GM18951 (cell line): Measurements from ENCODE around the gene NUP43.
A peak's percentile ranks its signal among the peaks of the same experiment; 100 is the strongest.

Experiments used
- POLR2A ChIP-seq: IDR thresholded peaks from 4 replicates; pipeline ENCODE4 v1.6.1; 2011; ENCODE audit warnings: mild to moderate bottlenecking; ENCODE audit not compliant: insufficient read length, insufficient read depth; ENCODE audit errors: extremely low read depth
- in situ Hi-C: fragments of 300-500 bp; cut with MboI; formaldehyde crosslinking; loops from one replicate; pipeline ENCODE4 v1.12.0; 2022; ENCODE audit warnings: low sequenced_read_pairs, mixed read lengths, inconsistent platforms; ENCODE audit not compliant: unreplicated experiment

The NUP43 gene, protein sequence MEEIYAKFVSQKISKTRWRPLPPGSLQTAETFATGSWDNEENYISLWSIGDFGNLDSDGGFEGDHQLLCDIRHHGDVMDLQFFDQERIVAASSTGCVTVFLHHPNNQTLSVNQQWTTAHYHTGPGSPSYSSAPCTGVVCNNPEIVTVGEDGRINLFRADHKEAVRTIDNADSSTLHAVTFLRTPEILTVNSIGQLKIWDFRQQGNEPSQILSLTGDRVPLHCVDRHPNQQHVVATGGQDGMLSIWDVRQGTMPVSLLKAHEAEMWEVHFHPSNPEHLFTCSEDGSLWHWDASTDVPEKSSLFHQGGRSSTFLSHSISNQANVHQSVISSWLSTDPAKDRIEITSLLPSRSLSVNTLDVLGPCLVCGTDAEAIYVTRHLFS

DNA sequence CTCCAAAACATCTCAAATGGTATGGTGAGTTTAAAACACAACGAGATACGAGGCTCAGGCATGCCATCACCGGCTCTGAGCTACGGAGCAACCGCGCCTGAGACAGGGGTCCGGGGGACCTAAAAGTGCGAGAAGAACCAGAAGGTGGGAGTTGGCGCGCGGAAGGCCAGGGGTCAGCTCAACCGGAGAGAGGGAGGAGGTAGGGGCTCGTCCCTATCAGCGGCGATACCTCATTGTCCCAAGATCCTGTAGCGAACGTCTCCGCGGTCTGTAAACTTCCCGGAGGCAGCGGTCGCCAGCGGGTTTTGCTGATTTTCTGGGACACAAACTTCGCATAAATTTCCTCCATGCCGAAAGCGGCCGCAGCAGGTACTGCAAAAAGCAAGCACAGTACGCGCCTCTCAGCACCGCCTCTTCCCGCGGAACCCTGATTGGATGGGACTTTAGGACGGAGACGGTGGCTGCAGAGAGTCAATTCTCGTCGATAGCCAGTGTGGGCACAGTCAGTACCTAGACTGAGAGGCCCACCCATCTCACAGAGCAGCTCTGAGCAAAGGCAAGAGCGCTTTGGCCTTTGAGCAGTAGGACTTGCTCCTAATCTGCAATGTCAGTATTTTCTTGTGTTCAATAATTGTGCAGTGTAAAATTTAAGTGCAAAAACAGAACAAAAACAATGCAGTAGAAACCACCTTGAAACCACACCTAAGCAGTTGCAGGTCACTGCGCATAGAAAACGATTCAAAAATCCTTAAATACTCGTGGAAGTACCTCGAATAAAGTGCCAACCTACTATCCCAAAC, at the start of gene NUP43:
Gene NUP43 (minus strand): TSS at position 383 of the 800 bp plus-strand sequence. CDS start 34 bp downstream, at position 349.
- in situ Hi-C loops, result no loop called here
- peak; percentile 75 for TF ChIP-seq POLR2A

DNA sequence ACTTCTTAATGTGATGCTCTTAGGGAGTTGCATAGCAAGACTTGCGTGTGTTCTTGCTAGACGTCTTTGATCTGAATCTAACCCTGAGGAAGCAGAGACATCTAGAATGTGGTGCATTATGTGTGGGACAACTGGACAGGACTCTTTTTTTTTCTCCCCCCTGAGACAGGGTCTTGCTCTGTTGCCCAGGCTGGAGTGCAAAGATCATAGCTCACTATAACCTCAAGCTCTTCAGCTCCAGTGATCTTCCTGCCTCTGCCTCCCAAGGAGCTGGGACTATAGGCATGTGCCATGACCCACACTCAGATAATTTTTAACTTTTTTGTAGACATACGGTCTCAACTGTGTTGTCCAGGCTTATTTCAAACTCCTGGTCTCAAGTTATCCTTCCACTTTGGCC, 37.2 kb upstream of the NUP43 start:
- in situ Hi-C loops, result no loop called here
- TF ChIP-seq POLR2A, result no peak

DNA sequence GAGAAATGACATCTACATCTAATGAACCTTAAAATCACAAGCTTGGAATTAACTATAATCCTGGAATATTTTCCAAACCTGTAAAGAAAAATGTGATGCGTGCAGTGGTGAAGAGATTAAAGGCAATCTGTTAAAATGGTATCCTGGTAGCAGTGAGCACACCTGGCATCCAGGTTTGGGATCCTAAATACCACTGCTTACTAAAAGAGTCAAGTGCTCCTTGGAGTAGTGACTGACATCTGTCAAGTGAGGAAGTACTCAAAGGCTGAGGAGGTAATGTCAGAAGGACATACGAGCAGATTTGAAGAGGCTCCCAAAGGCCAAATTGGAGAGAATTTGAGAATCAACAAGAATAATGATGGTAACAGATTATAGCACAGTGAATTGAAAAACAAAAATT, 36.0 kb upstream of the NUP43 start:
- in situ Hi-C loops, result no loop called here
- no peak for TF ChIP-seq POLR2A

DNA sequence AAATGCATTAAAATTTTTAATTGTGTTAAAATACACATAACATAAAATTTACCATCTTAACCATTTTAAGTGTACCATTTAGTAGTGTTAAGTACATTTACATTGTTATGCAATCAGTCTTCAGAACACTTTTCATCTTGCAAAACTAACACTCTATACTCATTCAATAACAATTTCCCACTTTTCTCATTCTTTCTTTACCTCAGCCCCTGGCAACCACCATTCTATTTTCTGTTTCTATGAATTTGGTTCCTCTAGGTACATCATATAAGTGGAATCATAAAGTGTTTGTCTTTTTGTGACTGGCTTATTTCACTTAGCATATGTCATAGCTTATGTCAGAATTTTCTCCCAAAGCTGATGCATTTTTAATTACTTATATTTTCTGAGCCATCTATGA, 35.4 kb upstream of the NUP43 start:
- no peak for TF ChIP-seq POLR2A
- in situ Hi-C loops, result no loop called here

DNA sequence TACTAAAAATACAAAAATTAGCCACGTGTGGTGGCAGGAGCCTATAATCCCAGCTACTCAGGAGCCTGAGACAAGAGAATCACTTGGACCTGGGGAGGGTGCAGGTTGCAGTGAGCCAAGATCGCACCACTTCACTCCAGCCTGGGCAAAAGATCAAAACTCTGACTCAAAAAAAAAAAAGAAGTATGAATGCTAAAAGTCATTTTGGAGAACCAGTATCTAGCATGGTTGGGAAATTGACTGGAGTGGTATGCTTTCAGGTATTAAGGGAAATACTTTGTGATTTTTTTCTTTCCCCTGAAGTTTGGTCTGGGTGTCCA, 33.3 kb upstream of the NUP43 start:
- TF ChIP-seq POLR2A, result no peak
- in situ Hi-C loops, result no loop called here

DNA sequence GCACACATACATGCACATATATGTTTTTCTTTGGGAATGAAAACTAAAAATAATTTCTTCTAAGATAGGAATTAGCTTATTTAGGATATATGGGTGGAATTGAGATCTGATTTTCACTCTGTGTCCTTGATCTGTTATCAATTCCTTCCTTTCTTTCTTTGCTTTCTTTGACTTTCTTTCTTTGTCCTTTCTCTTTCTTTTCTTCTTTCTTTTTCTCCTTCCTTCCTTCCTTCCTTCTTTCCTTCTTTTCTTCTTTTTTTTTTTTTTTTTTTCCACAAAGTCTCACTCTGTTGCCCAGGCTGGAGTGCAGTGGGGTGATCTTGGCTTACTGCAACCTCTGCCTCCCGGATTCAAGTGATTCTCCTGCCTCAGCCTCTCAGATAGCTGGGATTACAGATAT, 31.3 kb upstream of the NUP43 start:
- no peak for TF ChIP-seq POLR2A
- in situ Hi-C loops, result no loop called here

DNA sequence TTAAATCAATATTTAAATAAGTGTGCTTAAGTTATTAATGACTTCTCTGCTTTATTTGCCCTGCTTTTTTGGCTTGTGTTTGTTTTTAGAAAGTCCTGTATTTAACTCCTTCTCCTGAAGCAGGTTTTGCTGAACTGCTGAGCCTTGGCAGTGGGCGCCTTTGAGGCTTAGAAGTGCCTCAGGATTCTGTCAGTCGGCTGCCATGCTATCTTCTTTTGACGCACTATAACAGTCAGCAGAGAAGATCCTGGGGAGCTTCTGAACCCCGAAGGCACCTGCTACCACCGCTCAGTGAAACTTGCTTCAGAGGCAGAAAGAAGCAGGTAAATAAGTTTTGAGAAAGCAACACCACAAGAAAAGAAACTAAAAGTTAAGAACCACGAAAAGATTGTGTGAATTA, 25.6 kb upstream of the NUP43 start:
- TF ChIP-seq POLR2A, result no peak
- in situ Hi-C loops, result no loop called here

DNA sequence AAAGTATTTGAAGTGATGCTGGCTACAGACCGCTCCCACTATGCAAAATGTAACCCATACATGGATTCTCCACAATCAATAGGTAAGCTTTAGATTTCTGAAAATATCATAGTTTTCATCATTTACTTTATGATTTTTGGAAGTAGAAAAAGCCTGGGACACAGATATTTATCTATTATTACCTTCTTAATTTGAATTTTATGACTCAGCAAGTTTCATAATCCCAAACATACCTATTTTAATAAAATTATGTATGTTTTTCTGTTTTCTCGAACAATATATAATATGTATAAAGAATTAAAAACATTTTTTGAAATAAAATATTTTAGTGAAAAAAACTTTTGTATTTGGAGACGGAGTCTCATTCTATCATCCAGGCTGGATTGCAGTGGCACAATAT, 24.9 kb upstream of the NUP43 start:
- no peak for TF ChIP-seq POLR2A
- in situ Hi-C loops, result no loop called here

DNA sequence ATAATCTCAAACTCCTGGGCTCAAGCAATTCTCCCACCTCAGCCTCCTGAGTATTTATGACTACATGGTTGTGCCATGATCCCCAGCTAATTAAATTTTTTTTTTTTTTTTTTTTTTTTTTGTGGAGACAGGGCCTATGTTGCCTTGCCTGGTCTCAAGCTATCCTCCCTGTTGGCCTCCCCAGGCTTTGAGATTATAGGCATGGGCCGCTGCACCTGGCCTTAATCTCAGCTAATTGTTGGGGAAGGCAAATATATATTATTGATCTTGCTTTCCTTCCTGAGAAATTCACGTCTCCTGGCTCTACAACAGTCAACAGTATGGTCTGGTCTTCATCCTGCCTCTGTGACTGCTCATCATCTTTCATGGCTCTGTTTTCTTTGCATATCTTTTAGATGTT, 23.3 kb upstream of the NUP43 start:
- TF ChIP-seq POLR2A, result no peak
- in situ Hi-C loops, result no loop called here

DNA sequence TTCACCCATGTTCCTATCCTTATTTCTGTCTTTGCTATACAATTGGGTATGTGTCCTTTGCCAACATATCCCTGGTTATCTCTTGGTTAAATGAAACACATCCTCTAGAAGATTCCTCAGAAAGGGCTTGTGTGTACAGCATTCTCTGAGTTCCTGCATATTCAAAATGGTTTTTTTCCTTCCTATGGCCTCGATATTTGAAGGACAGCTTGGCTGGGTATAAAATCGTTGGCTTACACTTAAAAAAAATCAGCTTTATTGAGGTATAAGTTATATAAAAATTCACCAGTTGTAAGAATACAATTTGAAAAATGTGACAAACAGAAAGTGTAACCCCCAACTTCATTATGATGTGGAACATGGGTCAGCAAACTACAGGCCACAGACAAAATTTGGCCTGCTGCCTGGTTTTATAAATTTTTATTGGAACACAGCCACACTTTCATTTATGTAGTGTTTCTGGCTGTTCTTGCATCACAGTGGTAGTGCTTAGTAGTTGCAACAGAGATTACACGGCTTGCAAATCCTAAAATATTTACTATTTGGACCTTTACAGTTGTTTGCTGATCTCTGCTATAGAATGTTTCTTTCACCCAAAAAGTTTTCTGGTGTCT, 19.9 kb upstream of the NUP43 start:
- no peak for TF ChIP-seq POLR2A
- in situ Hi-C loops, result no loop called here

DNA sequence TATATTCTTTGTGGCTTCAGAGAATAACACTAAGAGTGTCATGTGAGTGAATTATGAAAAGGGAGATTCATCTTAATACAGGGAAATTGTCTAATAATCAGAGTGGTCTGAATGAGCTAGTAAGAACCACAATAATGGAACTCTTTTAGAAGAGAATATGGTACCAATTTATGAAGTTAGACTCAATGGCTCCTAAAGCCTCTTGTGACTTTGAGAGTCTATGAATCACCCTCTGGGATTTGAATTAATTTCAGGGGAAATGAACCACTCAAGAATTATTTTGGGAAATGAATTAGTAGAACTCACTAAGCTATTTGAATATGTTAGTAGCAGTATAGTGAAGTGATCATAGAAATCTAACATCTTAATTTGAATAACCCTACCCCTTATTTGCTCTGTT, 17.5 kb upstream of the NUP43 start:
- TF ChIP-seq POLR2A, result no peak
- in situ Hi-C loops, result no loop called here

DNA sequence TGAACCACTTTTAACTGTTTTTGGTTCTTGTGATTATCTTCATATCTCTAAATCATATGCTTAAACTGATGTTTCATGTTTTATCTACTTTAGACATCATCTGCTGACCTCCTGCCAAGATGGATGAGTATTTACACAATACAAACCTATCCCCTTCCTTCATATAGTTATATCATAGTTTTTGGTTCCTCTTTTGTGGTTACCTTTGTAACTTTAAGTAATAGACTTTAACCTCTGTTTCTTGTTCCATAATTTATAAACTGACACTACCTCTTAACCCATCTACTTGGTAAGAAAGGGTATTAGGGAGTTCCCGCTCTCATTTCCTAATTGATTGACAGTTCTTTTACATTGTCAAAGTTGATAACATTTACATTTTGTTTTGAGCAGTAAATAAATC, 15.1 kb upstream of the NUP43 start:
- TF ChIP-seq POLR2A, result no peak
- in situ Hi-C loops, result no loop called here

DNA sequence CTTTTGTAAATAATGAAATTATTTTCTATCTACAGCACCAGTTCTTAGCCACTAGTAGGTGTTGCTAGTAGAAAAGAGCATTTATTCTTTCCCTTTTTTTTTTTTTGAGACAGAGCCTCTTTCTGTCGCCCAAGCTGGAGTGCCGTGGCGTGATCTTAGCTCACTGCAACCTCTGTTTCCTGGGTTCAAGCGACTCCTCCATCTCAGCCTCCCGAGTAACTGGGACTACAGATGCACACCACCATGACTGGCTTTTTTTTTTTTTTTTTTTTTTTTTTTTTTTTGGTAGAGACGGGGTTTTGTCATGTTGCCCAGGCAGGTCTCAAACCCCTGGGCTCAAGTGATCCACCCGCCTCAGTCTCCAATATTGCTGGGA, 9.9 kb upstream of the NUP43 start:
- TF ChIP-seq POLR2A, result no peak

More for the DNA sequence above, 9.9 kb upstream of the NUP43 start:
- in situ Hi-C loops, result no loop called here
